Large intestine (tissue), 3 donors: ENCODE results near the gene RYR1. TPM values are rescaled to one million over a fixed set of nuclear protein-coding genes. Genes with fewer than 3 reads are reported as not detected.
"Not testable (repeated sequence)": the region's sequence is repeated elsewhere in the genome, so short reads cannot be mapped to it uniquely, and the experiment has no call there.

Experiments
- DNase-seq, 2 donors: peaks; one replicate each; pipeline versions ENCODE4 v3.0.0 to v3.0.0-alpha.2; 2013
- H3K27ac ChIP-seq: one replicate; pipeline ENCODE4 v1.5.1; 2013; ENCODE audit warnings: low read length
- H3K27me3 ChIP-seq: 2 replicates; pipeline ENCODE4 v1.6.1; 2013; ENCODE audit warnings: low read length; ENCODE audit not compliant: control insufficient read depth, insufficient read depth
- H3K36me3 ChIP-seq: 2 replicates; pipeline ENCODE4 v1.6.1; 2013; ENCODE audit warnings: low read length; ENCODE audit not compliant: control insufficient read depth, insufficient read depth
- H3K4me1 ChIP-seq: one replicate; pipeline ENCODE4 v1.6.1; 2013; ENCODE audit warnings: low read length; ENCODE audit not compliant: control insufficient read depth, insufficient read depth
- H3K4me3 ChIP-seq: one replicate; pipeline ENCODE4 v1.5.1; 2013; ENCODE audit warnings: low read length
- H3K9me3 ChIP-seq: one replicate; pipeline ENCODE4 v1.6.1; 2013; ENCODE audit warnings: mild to moderate bottlenecking, low read depth, low read length, moderate library complexity; ENCODE audit not compliant: control insufficient read depth
- WGBS: methylation state at CpG from one replicate; pipeline ENCODE4 v1.1.5; 2013; ENCODE audit warnings: low lambda C conversion rate; ENCODE audit not compliant: insufficient coverage; 5-methylcytosine and 5-hydroxymethylcytosine counted together
- polyA plus RNA-seq: library from polyadenylated mRNA; unstranded; fragments of 120-200 nt; gene quantifications from one replicate; pipeline ENCODE4 v1.2.1, GENCODE V29; 2013

Gene RYR1
- polyA plus RNA-seq, 1 donor, result 2.9 TPM

GRCh38 chr19:38602856-38603255 lies 169.4 kb downstream of the RYR1 start:
- 100% methylated on average over 1 of the region's 5 CpGs for WGBS
- not testable (repeated sequence) for DNase-seq, H3K4me1 ChIP-seq, H3K27me3 ChIP-seq, H3K27ac ChIP-seq, H3K36me3 ChIP-seq, H3K4me3 ChIP-seq, H3K9me3 ChIP-seq

GRCh38 chr19:38606131-38606530 lies 172.6 kb downstream of the RYR1 start:
- H3K4me3 ChIP-seq, result no peak overlapping the region
- no CpG with 5 or more reads among the region's 6 CpGs for WGBS
- H3K36me3 ChIP-seq, result no peaks in the 10 kb centered on the region
- H3K27me3 ChIP-seq, result no peaks in the 10 kb centered on the region
- no peak for DNase-seq
- H3K4me1 ChIP-seq, result peaks cover 6% of the 10 kb centered on the region
- no peak overlapping the region for H3K27ac ChIP-seq
- no peaks in the 10 kb centered on the region for H3K9me3 ChIP-seq

GRCh38 chr19:38614289-38614688 lies 180.8 kb downstream of the RYR1 start:
- no peak for DNase-seq
- Histone ChIP-seq H3K4me3 (no peak overlapping the region), H3K27me3 (no peaks in the 10 kb centered on the region), H3K27ac (no peak overlapping the region), H3K4me1 (peaks cover 10% of the 10 kb centered on the region), H3K9me3 (no peaks in the 10 kb centered on the region), H3K36me3 (no peaks in the 10 kb centered on the region)
- WGBS, result no CpG with 5 or more reads among the region's 3 CpGs

GRCh38 chr19:38615007-38615581 lies 181.6 kb downstream of the RYR1 start:
- 68% methylated on average over 2 of the region's 7 CpGs for whole genome bisulfite sequencing
- no peak for DNase-seq
- no peak overlapping the region for H3K4me3 ChIP-seq

GRCh38 chr19:38616265-38616664 lies 182.8 kb downstream of the RYR1 start:
- Histone ChIP-seq H3K27me3 (no peaks in the 10 kb centered on the region), H3K4me3 (no peak overlapping the region), H3K4me1 (peaks cover 15% of the 10 kb centered on the region), H3K36me3 (peaks cover 11% of the 10 kb centered on the region), H3K9me3 (no peaks in the 10 kb centered on the region), H3K27ac (no peak overlapping the region)
- no peak for DNase-seq
- WGBS, result 90% methylated on average over 2 of the region's 6 CpGs

More at GRCh38 chr19:38615007-38615581, 181.6 kb downstream of the RYR1 start:
- Histone ChIP-seq H3K4me1 (peaks cover 15% of the 10 kb centered on the region), H3K36me3 (no peaks in the 10 kb centered on the region), H3K9me3 (no peaks in the 10 kb centered on the region), H3K27ac (no peak overlapping the region), H3K27me3 (no peaks in the 10 kb centered on the region)

- WGBS, result 100% methylated on average over 1 of the region's 9 CpGs
- H3K4me3 ChIP-seq, result no peak overlapping the region
- peaks cover 15% of the 10 kb centered on the region for H3K4me1 ChIP-seq
- no peaks in the 10 kb centered on the region for H3K9me3 ChIP-seq
- no peak overlapping the region for H3K27ac ChIP-seq
- DNase-seq, result no peak
- peaks cover 20% of the 10 kb centered on the region for H3K36me3 ChIP-seq
- no peaks in the 10 kb centered on the region for H3K27me3 ChIP-seq
These were observed 183.8 kb downstream of the RYR1 start for GRCh38 chr19:38617283-38617763.

GRCh38 chr19:38617764-38618589 lies 184.5 kb downstream of the RYR1 start, which contains the start of gene MAP4K1:
Gene MAP4K1 (minus strand): TSS chr19:38617953. CDS start chr19:38617895, 58 bp downstream.
- peak; percentile 42 to 46 for DNase-seq
- no peaks in the 10 kb centered on the region for H3K27me3 ChIP-seq
- peaks cover 24% of the 10 kb centered on the region for H3K36me3 ChIP-seq
- WGBS, result no CpG with 5 or more reads among the region's 28 CpGs
- H3K27ac ChIP-seq, result peak within 1 kb of the TSS; percentile 75
- H3K4me3 ChIP-seq, result peak within 1 kb of the TSS; percentile 75
- no peaks in the 10 kb centered on the region for H3K9me3 ChIP-seq
- peaks cover 15% of the 10 kb centered on the region for H3K4me1 ChIP-seq

GRCh38 chr19:38618590-38619360 lies 185.3 kb downstream of the RYR1 start, which contains the start of gene EIF3K:
Gene EIF3K (plus strand): TSS chr19:38619188. CDS start chr19:38619269, 81 bp downstream.
- H3K36me3 ChIP-seq, result peaks cover 27% of the 10 kb centered on the region
- peak within 1 kb of the TSS; percentile 75 for H3K27ac ChIP-seq
- H3K9me3 ChIP-seq, result no peaks in the 10 kb centered on the region
- no peaks in the 10 kb centered on the region for H3K27me3 ChIP-seq
- H3K4me1 ChIP-seq, result peaks cover 15% of the 10 kb centered on the region
- peak within 1 kb of the TSS; percentile 75 for H3K4me3 ChIP-seq
- peak; percentile 100 for DNase-seq
- no CpG with 5 or more reads among the region's 64 CpGs for WGBS

- H3K36me3 ChIP-seq, result peaks cover 33% of the 10 kb centered on the region
- H3K4me3 ChIP-seq, result peak overlapping the region; percentile 75
- H3K4me1 ChIP-seq, result peaks cover 15% of the 10 kb centered on the region
- peak overlapping the region; percentile 59 for H3K27ac ChIP-seq
- no peak for DNase-seq
- 13% methylated on average over 1 of the region's 21 CpGs for WGBS
- H3K27me3 ChIP-seq, result no peaks in the 10 kb centered on the region
- no peaks in the 10 kb centered on the region for H3K9me3 ChIP-seq
These were observed 186.1 kb downstream of the RYR1 start for GRCh38 chr19:38619361-38620174.
